SK-N-SH treated with all-trans-retinoic acid at 6 μM for 48 hours (cell line): Measurements from ENCODE around the gene LENEP.

Experiments used
- ATAC-seq: fragments of 200-7000 bp; cut with Tn5 transposase; 3 replicates; pipeline ENCODE4 v1.9.1; 2020; ENCODE audit warnings: mild to moderate bottlenecking, moderate library complexity
- ARNTL ChIP-seq: fragments of 450-650 bp; formaldehyde crosslinking; IDR thresholded peaks from 2 replicates; pipeline ENCODE4 v1.5.0; 2020; ENCODE audit warnings: low read depth, mild to moderate bottlenecking, moderate library complexity, borderline replicate concordance
- BACH2 ChIP-seq: fragments of 250-450 bp; sonication (Bioruptor Pico); IDR thresholded peaks from 2 replicates; pipeline ENCODE4 v1.9.0; 2021; ENCODE audit warnings: mild to moderate bottlenecking, borderline replicate concordance
- CSDC2 ChIP-seq: fragments of 250-450 bp; sonication (Bioruptor Pico); IDR thresholded peaks from 2 replicates; pipeline ENCODE4 v1.5.0; 2020; ENCODE audit warnings: mild to moderate bottlenecking, moderate library complexity
- ESRRG ChIP-seq: fragments of 250-450 bp; sonication (Bioruptor Pico); IDR thresholded peaks from 2 replicates; pipeline ENCODE4 v1.6.1; 2021; ENCODE audit warnings: mild to moderate bottlenecking
- GLIS3 ChIP-seq: fragments of 250-450 bp; sonication (Bioruptor Pico); IDR thresholded peaks from 2 replicates; pipeline ENCODE4 v1.5.0; 2020; ENCODE audit warnings: mild to moderate bottlenecking, moderate library complexity
- ISL1 ChIP-seq: fragments of 250-450 bp; sonication (Bioruptor Pico); IDR thresholded peaks from 2 replicates; pipeline ENCODE4 v2.1.2; 2022; ENCODE audit warnings: mild to moderate bottlenecking, moderate library complexity
- OSR1 ChIP-seq: fragments of 250-450 bp; sonication (Bioruptor Pico); IDR thresholded peaks from 2 replicates; pipeline ENCODE4 v1.8.0; 2022; ENCODE audit warnings: moderate library complexity, mild to moderate bottlenecking, inconsistent platforms
- POU6F1 ChIP-seq: fragments of 250-450 bp; sonication (Bioruptor Pico); IDR thresholded peaks from 2 replicates; pipeline ENCODE4 v1.8.0; 2021; ENCODE audit warnings: low read depth, mild to moderate bottlenecking, moderate library complexity, borderline replicate concordance
- PPARA ChIP-seq: fragments of 250-450 bp; sonication (Bioruptor Pico); IDR thresholded peaks from 2 replicates; pipeline ENCODE4 v1.5.0; 2020; ENCODE audit warnings: mild to moderate bottlenecking, borderline replicate concordance
- RARB ChIP-seq: fragments of 250-450 bp; sonication (Bioruptor Pico); IDR thresholded peaks from 2 replicates; pipeline ENCODE4 v1.8.0; 2021; ENCODE audit warnings: mild to moderate bottlenecking, moderate library complexity
- SNAI2 ChIP-seq: fragments of 250-450 bp; sonication (Bioruptor Pico); IDR thresholded peaks from 2 replicates; pipeline ENCODE4 v1.5.0; 2020; ENCODE audit warnings: mild to moderate bottlenecking, moderate library complexity
- TCF4 ChIP-seq: fragments of 250-450 bp; sonication (Bioruptor Pico); IDR thresholded peaks from 2 replicates; pipeline ENCODE4 v1.8.0; 2021; ENCODE audit warnings: mild to moderate bottlenecking, moderate library complexity, borderline replicate concordance
- TOX ChIP-seq: fragments of 250-450 bp; sonication (Bioruptor Pico); IDR thresholded peaks from 2 replicates; pipeline ENCODE4 v1.8.0; 2021; ENCODE audit warnings: mild to moderate bottlenecking, moderate library complexity, borderline replicate concordance
- ZC3H10 ChIP-seq: fragments of 250-450 bp; sonication (Bioruptor Pico); IDR thresholded peaks from 2 replicates; pipeline ENCODE4 v1.5.1; 2021; ENCODE audit warnings: mild to moderate bottlenecking, moderate library complexity
- ZFP3 ChIP-seq: fragments of 250-450 bp; sonication (Bioruptor Pico); IDR thresholded peaks from 2 replicates; pipeline ENCODE4 v1.5.0; 2020; ENCODE audit warnings: mild to moderate bottlenecking, moderate library complexity
- ZFP30 ChIP-seq: fragments of 450-650 bp; formaldehyde crosslinking; IDR thresholded peaks from 2 replicates; pipeline ENCODE4 v1.5.0; 2022; ENCODE audit warnings: mild to moderate bottlenecking, moderate library complexity
- ZNF565 ChIP-seq: fragments of 450-650 bp; formaldehyde crosslinking; conservative IDR thresholded peaks from 2 replicates; pipeline ENCODE4 v1.5.0; 2020; ENCODE audit warnings: low read depth, mild to moderate bottlenecking, moderate library complexity
- ZNF70 ChIP-seq: fragments of 450-650 bp; formaldehyde crosslinking; IDR thresholded peaks from 2 replicates; pipeline ENCODE4 v1.5.0; 2020; ENCODE audit warnings: mild to moderate bottlenecking, moderate library complexity
- ZNF8 ChIP-seq: fragments of 450-650 bp; formaldehyde crosslinking; IDR thresholded peaks from 2 replicates; pipeline ENCODE4 v1.5.0; 2020; ENCODE audit warnings: mild to moderate bottlenecking, moderate library complexity
- TF ChIP-seq, protein P1 (sequence below): fragments of 250-450 bp; sonication (Bioruptor Pico); IDR thresholded peaks from 2 replicates; pipeline ENCODE4 v1.5.1; 2020; ENCODE audit warnings: low read depth, mild to moderate bottlenecking, moderate library complexity
- TF ChIP-seq, protein P2 (sequence below): fragments of 250-450 bp; sonication (Bioruptor Pico); IDR thresholded peaks from 2 replicates; pipeline ENCODE4 v1.5.0; 2020; ENCODE audit warnings: mild to moderate bottlenecking, moderate library complexity
- TF ChIP-seq, protein P3 (sequence below): fragments of 250-450 bp; sonication (Bioruptor Pico); IDR thresholded peaks from 2 replicates; pipeline ENCODE4 v1.8.0; 2020; ENCODE audit warnings: mild to moderate bottlenecking, moderate library complexity, borderline replicate concordance

The LENEP gene

DNA sequence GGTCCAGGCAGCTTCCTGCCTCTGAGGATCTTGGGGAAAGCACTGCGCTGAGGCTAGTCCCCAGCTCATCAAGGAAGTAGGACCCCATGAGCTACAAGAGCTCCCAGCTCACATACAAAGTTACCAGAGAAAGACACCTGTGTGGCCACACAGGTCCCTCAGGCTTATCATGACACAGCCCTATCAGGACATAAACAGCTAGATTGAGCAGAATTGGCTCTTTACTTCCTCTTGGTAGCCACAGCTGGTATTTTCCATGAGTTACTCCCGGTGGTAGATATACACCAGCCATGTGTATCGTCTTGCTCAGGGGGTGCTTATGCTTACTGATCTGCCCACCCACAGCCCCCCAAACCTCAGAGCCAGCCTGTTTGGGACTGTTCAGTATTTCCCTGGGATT lies 1.2 kb downstream of the LENEP start:
- ATAC-seq: no peak
- no peak for TF ChIP-seq POU6F1 (CRISPR knock-in tag)
- TF ChIP-seq TCF4 (CRISPR knock-in tag): no peak
- TF ChIP-seq ZNF565: no peak
- TF ChIP-seq ISL1 (CRISPR knock-in tag): no peak
- no peak for TF ChIP-seq ZNF70 (CRISPR knock-in tag)
- no peak for TF ChIP-seq ZFP3
- TF ChIP-seq GLIS3 (CRISPR knock-in tag): no peak
- no peak for TF ChIP-seq OSR1 (CRISPR knock-in tag)
- no peak for TF ChIP-seq ZC3H10 (CRISPR knock-in tag)
- TF ChIP-seq ESRRG (CRISPR knock-in tag): no peak
- no peak for TF ChIP-seq SNAI2 (CRISPR knock-in tag)
- no peak for TF ChIP-seq TOX
- no peak for TF ChIP-seq ZFP30
- no peak for TF ChIP-seq PPARA (CRISPR knock-in tag)
- TF ChIP-seq BACH2 (CRISPR knock-in tag): no peak
- TF ChIP-seq RARB (CRISPR knock-in tag): no peak
- TF ChIP-seq, protein P1, sequence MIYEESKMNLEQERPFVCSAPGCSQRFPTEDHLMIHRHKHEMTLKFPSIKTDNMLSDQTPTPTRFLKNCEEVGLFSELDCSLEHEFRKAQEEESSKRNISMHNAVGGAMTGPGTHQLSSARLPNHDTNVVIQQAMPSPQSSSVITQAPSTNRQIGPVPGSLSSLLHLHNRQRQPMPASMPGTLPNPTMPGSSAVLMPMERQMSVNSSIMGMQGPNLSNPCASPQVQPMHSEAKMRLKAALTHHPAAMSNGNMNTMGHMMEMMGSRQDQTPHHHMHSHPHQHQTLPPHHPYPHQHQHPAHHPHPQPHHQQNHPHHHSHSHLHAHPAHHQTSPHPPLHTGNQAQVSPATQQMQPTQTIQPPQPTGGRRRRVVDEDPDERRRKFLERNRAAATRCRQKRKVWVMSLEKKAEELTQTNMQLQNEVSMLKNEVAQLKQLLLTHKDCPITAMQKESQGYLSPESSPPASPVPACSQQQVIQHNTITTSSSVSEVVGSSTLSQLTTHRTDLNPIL (CRISPR knock-in tag): no peak
- TF ChIP-seq ZNF8: no peak

GRCh38 chr1:154995301-154995983 lies 2.1 kb downstream of the LENEP start:
- ATAC-seq: peak; percentile 40
- peak; percentile 5; the same call in 1 of the 2 replicates for TF ChIP-seq TOX

DNA sequence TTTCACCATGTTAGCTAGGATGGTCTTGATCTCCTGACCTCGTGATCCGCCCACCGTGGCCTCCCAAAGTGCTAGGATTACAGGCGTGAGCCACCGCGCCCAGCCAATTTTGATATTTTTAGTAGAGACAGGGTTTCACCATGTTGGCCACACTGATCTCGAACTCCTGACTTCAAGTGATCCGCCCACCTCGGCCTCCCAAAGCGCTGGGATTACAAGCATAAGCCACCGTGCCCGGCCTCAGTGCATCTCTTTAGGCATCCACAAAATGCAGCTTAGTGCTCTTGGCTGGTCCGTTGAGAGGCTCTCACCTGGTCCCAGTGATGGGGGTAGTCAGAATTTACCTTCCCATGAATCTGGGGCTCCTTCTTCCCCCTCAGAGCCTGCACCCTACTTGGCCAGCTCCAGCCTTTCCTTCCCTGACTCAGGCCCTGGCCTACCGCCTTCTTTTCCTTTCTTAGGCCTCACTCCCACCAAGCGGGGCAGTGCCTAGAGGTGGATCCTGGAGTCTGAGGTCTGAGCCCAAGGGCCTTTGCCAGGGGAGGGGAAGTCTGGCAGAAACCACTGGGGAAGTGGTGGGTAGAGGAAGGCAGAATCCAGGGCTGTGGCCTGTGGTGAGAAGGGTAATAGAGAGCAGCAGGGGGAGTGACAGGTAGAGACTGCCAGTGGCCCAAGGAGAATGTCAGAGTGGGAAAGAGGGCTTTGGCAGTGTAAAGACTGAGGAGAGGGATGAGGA lies 3.7 kb downstream of the LENEP start:
- TF ChIP-seq BACH2 (CRISPR knock-in tag): no peak
- no peak for TF ChIP-seq PPARA (CRISPR knock-in tag)
- TF ChIP-seq, protein P2, sequence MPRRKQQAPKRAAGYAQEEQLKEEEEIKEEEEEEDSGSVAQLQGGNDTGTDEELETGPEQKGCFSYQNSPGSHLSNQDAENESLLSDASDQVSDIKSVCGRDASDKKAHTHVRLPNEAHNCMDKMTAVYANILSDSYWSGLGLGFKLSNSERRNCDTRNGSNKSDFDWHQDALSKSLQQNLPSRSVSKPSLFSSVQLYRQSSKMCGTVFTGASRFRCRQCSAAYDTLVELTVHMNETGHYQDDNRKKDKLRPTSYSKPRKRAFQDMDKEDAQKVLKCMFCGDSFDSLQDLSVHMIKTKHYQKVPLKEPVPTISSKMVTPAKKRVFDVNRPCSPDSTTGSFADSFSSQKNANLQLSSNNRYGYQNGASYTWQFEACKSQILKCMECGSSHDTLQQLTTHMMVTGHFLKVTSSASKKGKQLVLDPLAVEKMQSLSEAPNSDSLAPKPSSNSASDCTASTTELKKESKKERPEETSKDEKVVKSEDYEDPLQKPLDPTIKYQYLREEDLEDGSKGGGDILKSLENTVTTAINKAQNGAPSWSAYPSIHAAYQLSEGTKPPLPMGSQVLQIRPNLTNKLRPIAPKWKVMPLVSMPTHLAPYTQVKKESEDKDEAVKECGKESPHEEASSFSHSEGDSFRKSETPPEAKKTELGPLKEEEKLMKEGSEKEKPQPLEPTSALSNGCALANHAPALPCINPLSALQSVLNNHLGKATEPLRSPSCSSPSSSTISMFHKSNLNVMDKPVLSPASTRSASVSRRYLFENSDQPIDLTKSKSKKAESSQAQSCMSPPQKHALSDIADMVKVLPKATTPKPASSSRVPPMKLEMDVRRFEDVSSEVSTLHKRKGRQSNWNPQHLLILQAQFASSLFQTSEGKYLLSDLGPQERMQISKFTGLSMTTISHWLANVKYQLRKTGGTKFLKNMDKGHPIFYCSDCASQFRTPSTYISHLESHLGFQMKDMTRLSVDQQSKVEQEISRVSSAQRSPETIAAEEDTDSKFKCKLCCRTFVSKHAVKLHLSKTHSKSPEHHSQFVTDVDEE: no peak
- TF ChIP-seq ZNF565: no peak
- no peak for TF ChIP-seq TOX
- TF ChIP-seq SNAI2 (CRISPR knock-in tag): no peak
- TF ChIP-seq GLIS3 (CRISPR knock-in tag): no peak
- no peak for TF ChIP-seq ARNTL
- no peak for TF ChIP-seq ZNF70 (CRISPR knock-in tag)
- TF ChIP-seq OSR1 (CRISPR knock-in tag): no peak
- TF ChIP-seq, protein P1 (CRISPR knock-in tag): no peak
- TF ChIP-seq, protein P3, sequence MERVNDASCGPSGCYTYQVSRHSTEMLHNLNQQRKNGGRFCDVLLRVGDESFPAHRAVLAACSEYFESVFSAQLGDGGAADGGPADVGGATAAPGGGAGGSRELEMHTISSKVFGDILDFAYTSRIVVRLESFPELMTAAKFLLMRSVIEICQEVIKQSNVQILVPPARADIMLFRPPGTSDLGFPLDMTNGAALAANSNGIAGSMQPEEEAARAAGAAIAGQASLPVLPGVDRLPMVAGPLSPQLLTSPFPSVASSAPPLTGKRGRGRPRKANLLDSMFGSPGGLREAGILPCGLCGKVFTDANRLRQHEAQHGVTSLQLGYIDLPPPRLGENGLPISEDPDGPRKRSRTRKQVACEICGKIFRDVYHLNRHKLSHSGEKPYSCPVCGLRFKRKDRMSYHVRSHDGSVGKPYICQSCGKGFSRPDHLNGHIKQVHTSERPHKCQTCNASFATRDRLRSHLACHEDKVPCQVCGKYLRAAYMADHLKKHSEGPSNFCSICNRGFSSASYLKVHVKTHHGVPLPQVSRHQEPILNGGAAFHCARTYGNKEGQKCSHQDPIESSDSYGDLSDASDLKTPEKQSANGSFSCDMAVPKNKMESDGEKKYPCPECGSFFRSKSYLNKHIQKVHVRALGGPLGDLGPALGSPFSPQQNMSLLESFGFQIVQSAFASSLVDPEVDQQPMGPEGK (CRISPR knock-in tag): no peak
- TF ChIP-seq ZNF8: no peak
- TF ChIP-seq ZC3H10 (CRISPR knock-in tag): no peak
- no peak for TF ChIP-seq CSDC2
- ATAC-seq: no peak
